Embryonic facial prominence (tissue), 1 donor: ENCODE measurements around the gene KCP.

Experiments
- DNase-seq: peaks from one replicate; pipeline ENCODE4 v3.0.0-alpha.2; 2016; ENCODE audit errors: extremely low spot score

The KCP gene

GRCh38 chr7:128874140-128875031 lies 36.1 kb downstream of the KCP start:
- no peak for DNase-seq

GRCh38 chr7:128873234-128873633 lies 37.3 kb downstream of the KCP start:
- DNase-seq: no peak

GRCh38 chr7:128872394-128872824 lies 38.1 kb downstream of the KCP start:
- DNase-seq: no peak

- no peak for DNase-seq
Observed at GRCh38 chr7:128871050-128871449, 39.5 kb downstream of the KCP start.

- no peak for DNase-seq
Observed at GRCh38 chr7:128869944-128870285, 40.6 kb downstream of the KCP start.

GRCh38 chr7:128869138-128869943 lies 41.2 kb downstream of the KCP start:
- no peak for DNase-seq

- DNase-seq: no peak
Observed at GRCh38 chr7:128868624-128869137, 41.8 kb downstream of the KCP start.

- DNase-seq: no peak
Observed at GRCh38 chr7:128867842-128868623, 42.5 kb downstream of the KCP start.

GRCh38 chr7:128867241-128867640 lies 43.3 kb downstream of the KCP start:
- no peak for DNase-seq

- no peak for DNase-seq
Observed at GRCh38 chr7:128865996-128866877, 44.3 kb downstream of the KCP start.

GRCh38 chr7:128865303-128865702 lies 45.2 kb downstream of the KCP start:
- DNase-seq: no peak

- no peak for DNase-seq
Observed at GRCh38 chr7:128863433-128863989, 47.0 kb downstream of the KCP start.

- DNase-seq: peak; percentile 94
Observed at GRCh38 chr7:128862571-128863432, 47.7 kb downstream of the KCP start, which contains the start of gene ATP6V1F. Gene ATP6V1F, plus strand, starts transcription at chr7:128862856. Its CDS starts 49 bp downstream, at chr7:128862905.

- no peak for DNase-seq
Observed at GRCh38 chr7:128861957-128862570, 48.4 kb downstream of the KCP start.

- no peak for DNase-seq
Observed at GRCh38 chr7:128860158-128861073, 50.1 kb downstream of the KCP start.

GRCh38 chr7:128859232-128860157 lies 51.0 kb downstream of the KCP start:
- DNase-seq: no peak
